GM21717 (cell line): Measurements from ENCODE around the gene AOPEP.

Source experiments
- ATAC-seq: cut with Tn5 transposase; IDR thresholded peaks from one replicate; pipeline ENCODE4 v1.9.1; 2021; ENCODE audit warnings: mild to moderate bottlenecking, moderate library complexity; ENCODE audit not compliant: unreplicated experiment

The AOPEP gene

GRCh38 chr9:94758031-94758430 is 31.5 kb downstream of the AOPEP start:
- no peak for ATAC-seq

DNA sequence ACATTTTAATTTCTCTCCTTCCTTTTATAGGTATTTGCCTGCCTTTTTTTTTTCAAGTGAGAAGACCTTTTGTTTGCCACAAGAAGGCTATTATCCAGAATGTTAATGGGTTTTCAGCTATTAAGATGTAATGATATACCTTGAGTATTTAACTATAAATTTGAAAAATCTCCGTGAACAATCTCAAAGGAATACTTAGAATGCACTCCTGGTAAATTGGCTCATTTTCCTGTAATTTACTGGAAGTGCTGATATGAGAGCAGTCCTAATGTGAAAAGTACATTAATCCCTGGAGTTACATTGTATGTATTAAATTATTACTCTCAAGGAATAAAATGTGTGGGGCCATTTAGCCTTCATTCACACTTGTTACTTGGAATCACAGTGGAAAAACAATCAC is 32.4 kb downstream of the AOPEP start:
- ATAC-seq = no peak

DNA sequence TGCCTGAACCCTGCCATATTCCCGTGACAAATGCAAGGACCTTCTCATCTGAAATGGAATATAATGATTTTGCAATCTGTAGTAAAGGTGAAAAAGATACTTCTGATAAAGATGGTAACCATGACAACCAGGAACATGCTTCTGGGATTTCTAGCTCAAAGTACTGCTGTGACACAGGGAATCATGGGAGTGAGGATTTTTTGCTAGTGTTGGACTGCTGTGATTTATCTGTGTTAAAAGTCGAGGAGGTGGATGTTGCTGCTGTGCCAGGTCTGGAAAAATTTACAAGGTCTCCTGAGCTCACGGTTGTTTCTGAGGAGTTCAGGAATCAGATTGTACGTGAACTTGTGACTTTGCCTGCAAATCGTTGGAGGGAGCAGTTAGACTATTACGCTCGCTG is 33.5 kb downstream of the AOPEP start:
- ATAC-seq = no peak

DNA sequence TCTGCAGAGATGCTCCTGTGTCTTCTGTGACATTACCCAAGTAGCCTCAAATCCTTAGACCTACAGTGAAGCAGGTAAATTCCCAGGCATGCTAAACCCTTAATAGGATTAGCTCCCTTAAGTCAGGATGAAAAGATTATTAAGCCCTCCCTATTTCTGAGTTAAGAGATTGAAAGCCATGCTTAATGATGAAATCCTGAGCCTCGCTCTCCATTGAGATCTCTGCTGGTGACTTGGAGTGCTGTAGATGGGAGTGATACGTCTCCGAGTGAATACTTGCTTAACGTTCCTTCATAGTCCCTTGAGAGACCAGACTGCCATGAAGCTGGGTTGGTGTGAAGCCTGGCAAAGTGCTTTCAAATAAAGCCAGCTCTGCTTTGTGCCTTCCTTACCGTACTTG is 34.2 kb downstream of the AOPEP start:
- ATAC-seq = no peak

GRCh38 chr9:94761481-94761880 is 35.0 kb downstream of the AOPEP start:
- no peak for ATAC-seq

- no peak for ATAC-seq
Observed at GRCh38 chr9:94767331-94768072, 41.0 kb downstream of the AOPEP start.

- ATAC-seq = no peak
Observed at GRCh38 chr9:94768766-94769165, 42.3 kb downstream of the AOPEP start.

GRCh38 chr9:94770334-94770733 is 43.8 kb downstream of the AOPEP start:
- no peak for ATAC-seq

DNA sequence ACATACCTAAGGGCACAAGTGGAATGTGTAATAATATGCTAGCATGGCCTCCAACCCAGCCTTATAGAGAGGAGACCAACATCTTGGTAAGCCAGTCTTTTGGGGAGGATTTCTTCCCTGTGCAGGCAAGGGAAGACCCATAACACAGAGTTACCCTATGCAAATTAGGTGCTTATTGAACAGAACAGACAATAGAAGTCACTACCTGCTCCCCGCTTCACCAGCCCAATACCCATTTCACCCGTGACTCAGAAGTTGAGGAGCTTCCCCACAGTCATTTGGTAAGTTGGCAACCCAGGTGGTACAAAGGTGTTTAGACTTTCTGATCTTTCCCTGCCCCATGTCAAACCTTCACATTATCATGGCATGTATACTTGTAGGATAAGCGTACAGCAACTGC is 44.6 kb downstream of the AOPEP start:
- ATAC-seq = no peak

- no peak for ATAC-seq
Observed at GRCh38 chr9:94772144-94772543, 45.6 kb downstream of the AOPEP start.

DNA sequence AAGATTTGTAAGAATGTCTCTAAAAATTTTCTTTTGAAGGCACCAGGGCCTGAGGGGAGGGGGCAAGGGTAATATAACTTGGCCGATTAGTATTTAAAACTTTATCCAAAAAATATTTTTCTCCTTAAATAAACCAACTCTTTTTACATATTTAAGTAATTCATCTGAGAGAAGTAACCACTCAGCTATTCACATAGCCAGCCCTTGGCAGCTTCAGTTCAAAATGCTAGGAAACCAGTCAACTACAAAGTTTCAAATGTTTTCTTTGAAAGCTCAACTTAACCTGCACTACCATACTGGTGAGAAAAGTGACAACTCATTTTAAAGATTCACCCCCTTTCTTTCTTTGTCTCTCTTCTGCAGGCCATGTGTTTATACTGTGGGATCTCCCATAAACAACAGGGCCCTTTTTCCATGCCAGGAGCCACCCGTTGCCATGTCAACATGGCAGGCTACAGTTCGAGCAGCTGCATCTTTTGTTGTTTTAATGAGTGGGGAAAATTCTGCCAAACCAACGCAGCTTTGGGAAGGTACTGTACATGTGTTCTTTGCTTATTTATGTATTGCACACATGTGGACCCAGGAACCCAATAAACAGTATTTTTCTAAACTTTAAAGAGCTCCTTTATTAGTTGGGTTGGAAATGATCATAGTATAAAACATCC is 46.3 kb downstream of the AOPEP start:
- no peak for ATAC-seq

- ATAC-seq = no peak
Observed at GRCh38 chr9:94773655-94774054, 47.2 kb downstream of the AOPEP start.

- ATAC-seq = no peak
Observed at GRCh38 chr9:94778013-94778412, 51.5 kb downstream of the AOPEP start.

DNA sequence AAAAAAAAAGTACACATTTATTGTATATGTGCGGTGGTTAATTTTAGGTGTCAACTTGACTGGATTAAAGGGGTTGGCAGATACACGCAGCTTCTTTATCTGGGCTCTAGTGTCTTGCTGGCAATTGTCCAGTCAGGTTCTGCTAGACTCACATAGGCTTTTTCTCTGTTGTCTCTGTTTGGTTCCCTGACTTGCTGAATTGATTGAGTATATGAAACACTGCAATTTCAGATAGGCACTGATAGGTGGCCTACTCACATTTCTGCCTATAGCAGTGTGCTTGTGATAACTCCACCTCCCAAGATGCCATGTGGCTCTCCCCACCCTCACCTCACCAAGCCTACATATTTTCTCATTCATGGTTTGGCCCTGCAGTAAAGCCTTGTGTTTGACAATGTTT is 52.5 kb downstream of the AOPEP start:
- no peak for ATAC-seq

DNA sequence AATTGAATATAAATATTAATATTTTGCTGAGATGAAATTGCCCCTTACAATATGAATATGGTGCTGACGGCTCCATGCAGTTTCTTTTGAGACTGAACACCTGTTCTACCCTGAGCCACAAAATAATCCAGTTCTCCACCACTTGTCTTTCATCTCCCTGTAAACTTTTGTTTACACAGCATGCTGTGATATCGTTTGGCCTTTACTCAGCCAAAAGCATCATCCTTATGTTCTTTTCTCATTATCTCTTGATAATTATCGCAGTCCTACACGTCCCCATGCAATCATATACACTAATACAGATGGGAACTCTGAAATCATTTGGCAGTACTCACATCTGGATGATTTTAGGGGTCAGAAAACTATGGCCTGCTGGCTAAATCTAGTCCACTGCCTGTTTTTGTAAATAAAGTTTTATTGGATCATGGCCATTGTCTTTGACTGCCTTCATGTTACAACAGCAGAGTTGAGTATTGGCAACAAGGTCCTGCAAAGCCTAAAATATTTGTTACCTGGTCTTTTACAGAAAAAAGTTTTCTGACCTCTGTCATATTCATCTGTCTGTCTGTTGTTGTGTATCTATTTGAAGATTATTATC is 53.3 kb downstream of the AOPEP start:
- ATAC-seq = no peak

GRCh38 chr9:94780516-94780950 is 54.0 kb downstream of the AOPEP start:
- ATAC-seq = no peak

DNA sequence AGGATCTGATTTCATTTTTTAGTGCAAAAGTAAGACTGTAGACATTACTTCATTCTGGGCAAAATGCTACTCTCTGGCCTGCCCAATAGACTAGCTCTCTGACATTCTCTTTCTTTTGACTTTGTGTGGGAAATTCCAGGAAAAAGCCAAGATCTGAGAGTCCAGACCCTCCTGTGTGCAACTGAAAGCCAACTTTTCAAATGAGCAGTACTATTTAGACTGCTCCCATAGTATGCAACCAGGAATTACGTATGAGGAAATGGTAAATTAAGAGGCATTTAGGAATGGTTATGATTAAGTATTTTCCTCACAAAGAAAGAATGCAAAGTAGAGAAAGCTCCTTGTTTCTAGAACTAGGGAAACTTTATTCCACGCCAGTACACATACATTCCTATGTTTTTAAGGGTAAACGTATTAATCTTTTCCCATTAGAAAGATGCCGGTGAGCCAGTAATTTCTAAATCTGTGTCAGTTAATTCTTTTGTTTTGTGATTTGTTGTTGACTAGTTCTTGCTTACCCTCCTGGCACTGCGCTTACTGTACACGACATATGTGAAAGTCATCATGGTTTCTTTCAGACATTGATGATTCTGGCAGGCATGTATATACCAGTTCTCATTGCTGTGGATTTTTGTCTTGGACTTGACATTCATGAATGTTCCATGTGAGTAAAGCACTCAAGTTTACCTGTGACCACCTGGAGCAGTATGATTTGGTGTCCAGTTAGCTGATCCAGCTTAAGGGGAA is 56.0 kb downstream of the AOPEP start:
- ATAC-seq = no peak

GRCh38 chr9:94783102-94783682 is 56.7 kb downstream of the AOPEP start:
- ATAC-seq = no peak

- ATAC-seq = no peak
Observed at GRCh38 chr9:94783928-94784327, 57.4 kb downstream of the AOPEP start.

DNA sequence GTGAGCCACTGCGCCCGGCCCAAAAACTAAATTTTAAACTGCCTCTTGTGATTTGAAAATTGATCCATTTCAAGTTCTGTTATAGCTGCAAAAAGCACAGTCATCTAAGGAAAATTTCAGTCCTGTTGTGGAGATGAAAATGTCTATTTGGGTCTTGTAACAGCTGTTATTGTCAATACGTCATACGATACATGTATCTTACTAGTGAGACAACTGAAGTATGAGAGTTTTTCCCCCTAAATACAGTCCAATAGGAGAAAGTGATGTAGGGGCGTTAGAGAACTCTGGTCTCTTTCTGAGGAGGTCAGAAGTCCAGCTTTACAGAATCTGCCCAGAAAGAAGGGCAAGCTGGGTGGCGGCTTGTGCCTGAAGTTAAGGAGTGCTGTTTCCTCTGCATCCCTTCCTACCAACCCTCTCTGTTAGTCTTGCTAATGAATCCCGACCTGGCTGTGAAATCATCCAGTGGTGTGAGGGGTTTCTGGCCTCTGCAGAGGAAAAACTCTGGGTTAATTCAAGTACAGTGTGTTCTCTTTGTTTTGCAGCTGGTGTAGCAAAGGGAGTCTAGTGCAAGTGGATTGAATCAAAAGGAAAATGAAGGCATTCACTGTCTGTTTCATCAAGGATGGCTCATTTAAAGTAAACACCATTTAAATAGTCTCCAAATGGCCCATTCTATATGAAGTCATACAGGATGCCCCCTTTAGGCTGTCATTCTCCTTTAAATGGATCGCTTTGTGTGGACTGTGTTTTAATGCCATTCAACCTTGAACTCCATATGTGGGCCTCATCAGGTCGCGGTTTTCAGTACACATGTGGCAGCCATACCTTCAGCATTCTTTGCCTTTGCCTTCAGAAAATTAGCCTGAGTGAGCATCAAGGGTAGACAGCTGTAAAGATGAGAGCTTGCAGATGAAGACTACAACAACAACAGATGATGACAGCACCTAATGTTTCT is 59.0 kb downstream of the AOPEP start:
- ATAC-seq = no peak
